Fibroblast of mammary gland (primary cell): Measurements from ENCODE around the gene SCN4B.
"Not testable (repeated sequence)": the region's sequence is repeated elsewhere in the genome, so short reads cannot be mapped to it uniquely, and the experiment has no call there.

Experiments used
- DNase-seq: peaks from one replicate; pipeline ENCODE4 v3.0.0-alpha.2; 2010; ENCODE audit warnings: low read depth
- H3K4me3 ChIP-seq: 2 replicates; pipeline ENCODE4 v1.5.1; 2011; ENCODE audit warnings: low read depth, mild to moderate bottlenecking, low read length, moderate library complexity; ENCODE audit not compliant: control insufficient read depth
- TF ChIP-seq, protein P1 (sequence below): conservative IDR thresholded peaks from 2 replicates; pipeline ENCODE4 v1.5.1; 2011; ENCODE audit warnings: low read depth, low read length, inconsistent platforms; ENCODE audit not compliant: control insufficient read depth, insufficient read depth

The SCN4B gene

GRCh38 chr11:118194835-118195627 is 42.4 kb upstream of the SCN4B start:
- peak; percentile 77 for DNase-seq
- TF ChIP-seq, protein P1, sequence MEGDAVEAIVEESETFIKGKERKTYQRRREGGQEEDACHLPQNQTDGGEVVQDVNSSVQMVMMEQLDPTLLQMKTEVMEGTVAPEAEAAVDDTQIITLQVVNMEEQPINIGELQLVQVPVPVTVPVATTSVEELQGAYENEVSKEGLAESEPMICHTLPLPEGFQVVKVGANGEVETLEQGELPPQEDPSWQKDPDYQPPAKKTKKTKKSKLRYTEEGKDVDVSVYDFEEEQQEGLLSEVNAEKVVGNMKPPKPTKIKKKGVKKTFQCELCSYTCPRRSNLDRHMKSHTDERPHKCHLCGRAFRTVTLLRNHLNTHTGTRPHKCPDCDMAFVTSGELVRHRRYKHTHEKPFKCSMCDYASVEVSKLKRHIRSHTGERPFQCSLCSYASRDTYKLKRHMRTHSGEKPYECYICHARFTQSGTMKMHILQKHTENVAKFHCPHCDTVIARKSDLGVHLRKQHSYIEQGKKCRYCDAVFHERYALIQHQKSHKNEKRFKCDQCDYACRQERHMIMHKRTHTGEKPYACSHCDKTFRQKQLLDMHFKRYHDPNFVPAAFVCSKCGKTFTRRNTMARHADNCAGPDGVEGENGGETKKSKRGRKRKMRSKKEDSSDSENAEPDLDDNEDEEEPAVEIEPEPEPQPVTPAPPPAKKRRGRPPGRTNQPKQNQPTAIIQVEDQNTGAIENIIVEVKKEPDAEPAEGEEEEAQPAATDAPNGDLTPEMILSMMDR, result no peak
- H3K4me3 ChIP-seq, result no peak overlapping the region

GRCh38 chr11:118193910-118194566 is 41.4 kb upstream of the SCN4B start:
- no peak overlapping the region for H3K4me3 ChIP-seq
- DNase-seq, result no peak
- TF ChIP-seq, protein P1, result no peak

GRCh38 chr11:118192817-118193216 is 40.2 kb upstream of the SCN4B start:
- not testable (repeated sequence) for DNase-seq, H3K4me3 ChIP-seq

GRCh38 chr11:118190942-118191506 is 38.4 kb upstream of the SCN4B start:
- H3K4me3 ChIP-seq, result not testable (repeated sequence)

DNA sequence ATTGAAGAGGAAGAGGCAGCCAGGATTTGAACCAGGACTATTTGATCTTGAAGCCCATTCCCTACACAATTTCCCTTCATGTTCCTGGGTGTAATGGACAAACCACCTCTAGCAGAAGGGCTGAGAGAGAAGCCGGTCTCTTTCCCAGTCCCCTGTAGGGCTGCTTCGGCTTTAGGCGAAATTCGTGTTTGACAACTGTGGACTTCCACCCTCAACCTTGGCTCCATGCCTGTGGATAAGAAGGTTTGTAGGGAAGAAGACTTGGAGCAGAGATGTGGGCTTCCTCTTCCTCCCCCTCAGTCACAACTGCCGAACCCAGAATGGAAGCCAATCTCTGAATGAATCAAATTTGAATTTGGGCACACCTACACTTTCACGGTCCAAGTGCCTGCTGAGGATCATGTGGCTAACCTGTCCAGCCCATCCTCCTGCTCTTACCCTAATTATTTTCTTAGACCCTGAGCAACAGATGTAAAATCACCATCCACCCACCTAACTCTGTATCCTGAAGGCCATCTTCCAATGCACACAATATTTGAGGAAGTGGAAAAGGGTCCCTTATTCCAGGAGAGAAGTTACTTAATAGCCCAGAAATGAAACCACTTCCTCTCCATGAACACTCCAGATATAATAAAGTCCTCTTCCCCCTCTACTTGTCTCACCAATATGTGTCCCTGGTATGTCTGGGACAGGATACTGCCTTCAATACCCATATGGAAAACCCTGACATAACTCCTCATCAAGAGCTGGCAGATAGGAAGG is 33.9 kb upstream of the SCN4B start:
- no peak for DNase-seq
- TF ChIP-seq, protein P1, result no peak
- no peak overlapping the region for H3K4me3 ChIP-seq

More at GRCh38 chr11:118190942-118191506, 38.4 kb upstream of the SCN4B start:
- not testable (repeated sequence) for DNase-seq

- TF ChIP-seq, protein P1, result no peak
- H3K4me3 ChIP-seq, result no peak overlapping the region
- DNase-seq, result no peak
Measured at GRCh38 chr11:118184784-118185579, 32.4 kb upstream of the SCN4B start.

DNA sequence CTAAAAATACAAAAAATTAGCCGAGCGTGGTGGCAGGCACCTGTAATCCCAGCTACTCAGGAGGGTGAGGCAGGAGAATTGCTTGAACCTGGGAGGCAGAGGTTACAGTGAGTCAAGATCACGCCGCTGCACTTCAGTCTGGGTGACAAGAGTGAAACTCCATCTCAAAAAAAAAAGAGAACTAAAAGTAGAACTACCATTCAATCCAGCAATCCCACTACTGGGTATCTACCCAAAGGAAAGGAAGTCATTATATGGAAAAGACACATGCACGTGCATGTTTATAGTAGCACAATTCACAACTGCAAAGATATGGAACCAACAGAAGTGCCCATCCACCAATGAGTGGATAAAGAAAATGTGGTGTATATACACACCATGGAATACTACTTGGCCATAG is 31.1 kb upstream of the SCN4B start:
- DNase-seq, H3K4me3 ChIP-seq: not testable (repeated sequence)

DNA sequence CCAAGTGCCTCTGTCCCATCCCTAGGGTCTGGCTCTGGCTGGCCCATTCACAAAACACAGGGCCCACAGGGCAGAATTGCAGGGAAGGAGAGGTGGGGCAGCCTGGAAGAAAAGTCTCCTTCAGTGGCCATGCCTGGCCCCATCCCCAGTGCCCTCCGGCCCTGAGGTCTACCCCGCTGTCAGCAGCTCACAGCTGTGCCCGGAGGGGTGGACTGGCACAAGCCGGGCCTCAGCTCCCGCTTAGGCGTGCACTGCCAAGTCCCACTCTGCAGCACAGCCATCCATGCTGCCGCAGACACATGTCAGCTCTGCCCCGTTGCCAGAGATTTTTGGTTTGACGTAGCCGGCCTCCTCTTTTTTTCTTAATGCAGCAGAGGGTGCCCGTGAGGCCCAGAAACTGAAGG is 27.7 kb upstream of the SCN4B start:
- TF ChIP-seq, protein P1, result no peak
- H3K4me3 ChIP-seq, result no peak overlapping the region
- DNase-seq, result no peak
